Vagina (tissue), 2 donors: ENCODE measurements around the gene PPAT.

ENCODE experiments used
- POLR2AphosphoS5 ChIP-seq, 2 donors: sonication (generic); formaldehyde crosslinking; IDR thresholded peaks; one replicate each; pipeline ENCODE4 v1.9.0; 2017; ENCODE audit warnings: antibody characterized with exemption in 2 of 2, mild to moderate bottlenecking in 2 of 2, low read depth in 1 of 2; ENCODE audit not compliant: insufficient read depth in 1 of 2
- TF ChIP-seq, protein P1 (sequence below), 3 experiments: fragments of 450-650 bp in 2 of 3; fragments of 200-600 bp in 1 of 3; sonication (generic) in 1 of 3; IDR thresholded peaks; one replicate each; pipeline ENCODE4 v1.5.1; 2017 to 2019; ENCODE audit warnings: antibody characterized with exemption in 3 of 3, mild to moderate bottlenecking in 2 of 3, moderate library complexity in 2 of 3

DNA sequence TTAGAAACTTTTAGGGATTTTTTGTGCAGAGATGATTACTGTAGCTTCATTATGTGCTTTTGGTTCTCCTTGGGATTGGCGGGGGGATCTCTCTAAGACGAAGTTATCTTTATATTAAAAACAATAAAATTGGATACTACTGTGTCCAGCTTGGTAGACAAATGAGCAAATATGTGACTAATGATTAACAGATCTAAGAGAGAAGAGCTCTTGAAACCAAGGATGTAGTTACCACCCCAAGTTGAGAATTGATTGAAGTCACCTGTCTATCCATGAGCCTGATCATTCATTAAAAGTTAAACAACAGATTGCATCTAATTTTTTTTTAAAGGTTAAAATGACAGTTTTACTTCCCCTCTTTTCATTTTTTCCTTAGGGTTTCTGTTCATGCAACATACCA is 9.3 kb upstream of the PPAT start:
- TF ChIP-seq, protein P1, sequence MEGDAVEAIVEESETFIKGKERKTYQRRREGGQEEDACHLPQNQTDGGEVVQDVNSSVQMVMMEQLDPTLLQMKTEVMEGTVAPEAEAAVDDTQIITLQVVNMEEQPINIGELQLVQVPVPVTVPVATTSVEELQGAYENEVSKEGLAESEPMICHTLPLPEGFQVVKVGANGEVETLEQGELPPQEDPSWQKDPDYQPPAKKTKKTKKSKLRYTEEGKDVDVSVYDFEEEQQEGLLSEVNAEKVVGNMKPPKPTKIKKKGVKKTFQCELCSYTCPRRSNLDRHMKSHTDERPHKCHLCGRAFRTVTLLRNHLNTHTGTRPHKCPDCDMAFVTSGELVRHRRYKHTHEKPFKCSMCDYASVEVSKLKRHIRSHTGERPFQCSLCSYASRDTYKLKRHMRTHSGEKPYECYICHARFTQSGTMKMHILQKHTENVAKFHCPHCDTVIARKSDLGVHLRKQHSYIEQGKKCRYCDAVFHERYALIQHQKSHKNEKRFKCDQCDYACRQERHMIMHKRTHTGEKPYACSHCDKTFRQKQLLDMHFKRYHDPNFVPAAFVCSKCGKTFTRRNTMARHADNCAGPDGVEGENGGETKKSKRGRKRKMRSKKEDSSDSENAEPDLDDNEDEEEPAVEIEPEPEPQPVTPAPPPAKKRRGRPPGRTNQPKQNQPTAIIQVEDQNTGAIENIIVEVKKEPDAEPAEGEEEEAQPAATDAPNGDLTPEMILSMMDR (IDR thresholded peaks at IDR 0.05): no peak
- no peak for TF ChIP-seq POLR2AphosphoS5 (IDR thresholded peaks at IDR 0.05; ENCODE audit: insufficient read depth in 1 of 2, low read depth in 1 of 2)
